CD4-positive, alpha-beta T cell treated with Interleukin-15 for 4 hours (primary cell): ENCODE data around the gene KIZ.
"Not testable (repeated sequence)": the region's sequence is repeated elsewhere in the genome, so short reads cannot be mapped to it uniquely, and the experiment has no call there.

Source experiments
- DNase-seq: peaks from one replicate; pipeline ENCODE4 v3.0.0-alpha.2; 2020; ENCODE audit warnings: low spot score

KIZ gene

DNA sequence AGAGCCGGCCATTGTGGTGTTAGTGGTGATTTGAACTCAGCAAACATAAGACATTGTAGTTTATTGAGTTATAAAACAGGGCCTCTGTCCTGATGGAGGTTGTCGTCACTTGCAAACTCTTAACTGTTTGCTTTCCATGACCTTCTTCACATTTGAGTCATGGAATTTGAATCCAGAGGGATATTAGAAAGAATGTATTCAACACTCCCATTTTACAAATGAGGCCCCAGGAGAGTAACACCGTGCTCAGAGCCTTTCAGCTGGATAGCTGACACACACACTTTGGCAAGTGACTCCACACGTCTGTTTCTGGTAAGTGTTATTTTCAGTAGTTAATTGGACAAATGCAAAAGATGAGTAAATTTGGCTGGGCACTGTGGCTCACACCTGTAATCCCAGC is 104.8 kb downstream of the KIZ start:
- no peak for DNase-seq

DNA sequence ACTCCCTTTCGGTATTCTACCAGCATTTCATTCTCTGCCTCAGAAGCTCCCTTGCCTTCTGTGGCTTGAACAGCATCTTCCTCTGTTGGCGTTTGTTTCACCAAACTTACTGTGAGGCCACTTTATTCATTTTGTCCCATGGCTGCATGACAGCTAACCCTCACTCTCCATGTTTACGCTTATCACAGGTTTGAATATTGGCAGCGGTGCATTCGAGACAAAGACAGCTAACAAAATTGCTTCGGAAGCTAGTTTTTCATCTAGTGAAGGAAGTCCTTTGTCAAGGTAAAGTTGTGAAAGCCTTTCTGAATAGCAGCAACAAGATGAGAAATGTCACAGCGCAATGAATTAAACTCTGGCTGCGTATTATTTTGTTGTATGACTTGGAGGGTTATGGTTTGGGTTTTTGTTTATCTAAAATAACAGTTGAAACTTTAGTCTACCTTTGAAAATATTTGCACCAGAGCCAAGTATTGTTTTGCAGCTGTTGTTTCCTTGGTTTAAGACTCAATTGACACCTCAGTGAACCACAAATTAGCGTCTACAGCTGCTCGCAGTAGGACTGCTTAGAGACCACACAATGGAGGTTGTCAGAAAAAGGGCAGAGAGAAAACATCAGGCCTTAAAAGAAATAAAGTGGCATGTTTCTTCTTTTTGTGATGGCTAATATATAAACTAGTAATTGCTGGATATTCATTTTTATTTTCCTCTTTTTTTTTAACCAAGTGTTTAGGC is 106.8 kb downstream of the KIZ start:
- DNase-seq: no peak

DNA sequence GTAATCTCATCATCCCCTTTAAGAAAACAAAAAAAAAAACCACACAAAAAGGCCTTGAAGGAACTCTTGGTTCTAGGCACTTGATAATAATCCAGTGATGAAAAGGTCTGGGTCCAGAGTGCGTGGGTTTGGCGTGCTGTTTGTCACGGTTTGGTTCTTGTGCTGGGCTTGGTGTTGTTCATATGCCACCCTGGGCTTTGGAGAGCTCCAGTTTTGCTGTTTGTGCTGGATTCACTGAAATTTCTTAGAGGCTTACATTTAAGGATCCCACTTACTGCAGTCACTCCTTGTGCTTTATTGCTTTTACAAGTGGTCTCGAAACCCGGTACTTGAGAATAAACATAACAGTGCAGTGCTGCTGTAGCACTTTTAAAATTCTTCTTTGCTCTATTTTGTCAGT is 108.4 kb downstream of the KIZ start:
- DNase-seq: no peak

DNA sequence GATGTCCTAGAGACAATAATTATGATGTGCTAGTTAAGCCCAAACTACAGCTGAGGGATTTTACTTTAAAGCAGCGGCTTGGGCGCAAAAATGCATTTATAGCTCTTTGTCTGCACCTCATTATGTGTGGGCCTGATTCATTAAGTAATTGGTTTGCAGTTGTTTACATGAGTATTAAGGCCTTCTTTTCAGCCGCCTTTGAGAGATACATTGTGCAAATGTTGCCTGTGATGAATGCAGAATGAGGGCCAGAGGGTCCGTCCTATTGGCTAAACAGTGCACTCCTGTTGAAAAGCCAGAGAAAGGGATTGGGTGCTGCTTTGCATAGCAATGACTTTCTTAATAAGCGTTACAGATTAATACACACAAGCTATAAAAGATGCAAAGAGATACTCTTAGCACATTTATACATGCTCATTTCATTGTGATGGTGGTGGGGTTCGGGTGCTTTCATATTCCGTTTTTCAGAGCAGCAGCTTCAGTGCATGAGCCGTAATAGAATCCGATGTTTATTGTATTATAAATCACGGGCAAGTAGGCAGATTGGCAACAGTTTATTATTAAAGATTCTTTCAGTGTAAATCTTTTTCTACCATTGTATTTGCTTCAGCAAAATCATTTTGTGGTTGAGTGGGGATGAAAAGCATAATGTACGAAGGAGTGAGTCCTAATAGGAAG is 109.1 kb downstream of the KIZ start:
- no peak for DNase-seq

DNA sequence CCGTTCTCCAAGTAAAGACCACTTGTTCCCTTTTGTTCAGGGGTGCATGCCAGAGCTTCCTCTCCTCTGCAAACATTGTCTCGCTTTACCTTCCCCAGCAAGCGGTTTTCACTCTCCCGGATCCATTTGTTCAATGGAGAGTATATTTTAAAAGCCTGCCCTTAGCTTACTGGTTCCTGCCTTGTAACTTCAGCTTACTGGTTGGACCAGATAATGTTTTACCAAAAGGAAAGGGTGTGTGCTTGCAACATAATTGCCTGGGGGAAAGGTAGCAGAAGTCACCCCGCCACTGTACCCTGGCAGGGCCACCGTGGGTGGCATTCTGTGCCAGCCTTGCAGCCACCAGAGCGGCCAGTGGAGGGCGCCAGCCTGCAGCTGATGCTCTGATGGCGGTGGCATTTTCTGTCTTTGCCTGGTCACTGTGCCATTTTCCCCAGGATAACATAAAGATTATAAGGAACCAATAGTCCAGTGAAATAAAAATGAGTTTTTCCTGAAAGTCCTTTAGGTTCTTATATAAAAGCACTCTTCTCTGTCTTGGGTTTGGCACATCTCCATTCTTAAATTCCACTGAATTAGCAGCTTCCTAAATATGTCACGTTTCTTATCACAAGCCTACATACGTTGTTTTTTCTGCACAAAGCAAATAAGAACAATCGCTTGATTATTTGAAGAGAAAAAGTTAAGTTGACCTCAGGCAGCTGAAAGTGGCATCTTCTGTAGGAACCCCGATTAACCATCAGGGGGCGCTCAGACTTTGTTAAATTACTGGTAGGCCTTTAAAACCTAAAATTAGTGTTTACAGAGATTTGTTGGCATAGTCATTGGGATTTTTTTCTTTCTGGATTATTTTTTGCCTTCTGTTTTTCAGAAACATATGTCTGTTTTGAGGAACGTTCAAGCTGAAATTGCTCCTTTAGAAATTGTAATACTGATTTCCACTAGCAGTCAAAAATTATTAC is 109.9 kb downstream of the KIZ start:
- peak; percentile 68 for DNase-seq

DNA sequence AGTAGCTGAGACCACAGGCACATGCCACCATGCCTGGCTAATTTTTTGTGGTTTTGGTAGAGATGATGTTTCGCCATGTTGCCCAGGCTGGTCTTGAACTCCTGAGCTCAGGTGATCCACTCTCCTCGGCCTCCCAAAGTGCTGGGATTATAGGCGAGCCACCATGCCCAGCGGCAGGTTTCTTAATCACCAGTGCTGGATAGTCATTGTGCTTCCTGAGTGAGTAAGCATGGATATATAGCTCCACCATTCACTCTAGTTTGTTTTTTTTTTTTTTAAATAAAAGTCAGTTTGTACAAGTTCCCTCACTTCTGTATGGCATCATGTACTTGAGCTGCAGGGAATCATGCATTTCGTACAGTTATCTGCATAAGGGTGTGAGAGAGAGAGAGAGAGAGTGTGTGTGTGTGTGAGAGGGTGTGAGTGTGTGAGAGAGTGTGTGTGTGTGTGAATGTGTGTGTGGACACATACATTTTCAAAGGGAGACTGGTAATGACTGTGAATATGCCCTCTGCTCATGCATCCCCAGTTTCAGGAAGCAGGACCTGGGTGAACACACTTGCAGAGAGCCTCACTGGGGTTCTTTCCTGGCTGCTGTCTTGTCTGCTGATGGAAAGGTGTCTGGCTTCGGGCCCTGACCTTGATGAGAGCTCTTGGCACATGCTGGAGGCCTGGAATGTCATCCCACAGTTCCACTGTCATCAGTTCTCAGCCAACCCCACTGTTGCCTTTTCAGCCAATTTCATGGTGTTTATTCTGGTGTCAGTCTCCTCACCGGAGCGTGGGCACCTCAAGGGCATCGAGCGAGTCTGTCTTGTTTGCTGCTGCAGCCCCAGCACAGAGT is 112.3 kb downstream of the KIZ start:
- no peak for DNase-seq

DNA sequence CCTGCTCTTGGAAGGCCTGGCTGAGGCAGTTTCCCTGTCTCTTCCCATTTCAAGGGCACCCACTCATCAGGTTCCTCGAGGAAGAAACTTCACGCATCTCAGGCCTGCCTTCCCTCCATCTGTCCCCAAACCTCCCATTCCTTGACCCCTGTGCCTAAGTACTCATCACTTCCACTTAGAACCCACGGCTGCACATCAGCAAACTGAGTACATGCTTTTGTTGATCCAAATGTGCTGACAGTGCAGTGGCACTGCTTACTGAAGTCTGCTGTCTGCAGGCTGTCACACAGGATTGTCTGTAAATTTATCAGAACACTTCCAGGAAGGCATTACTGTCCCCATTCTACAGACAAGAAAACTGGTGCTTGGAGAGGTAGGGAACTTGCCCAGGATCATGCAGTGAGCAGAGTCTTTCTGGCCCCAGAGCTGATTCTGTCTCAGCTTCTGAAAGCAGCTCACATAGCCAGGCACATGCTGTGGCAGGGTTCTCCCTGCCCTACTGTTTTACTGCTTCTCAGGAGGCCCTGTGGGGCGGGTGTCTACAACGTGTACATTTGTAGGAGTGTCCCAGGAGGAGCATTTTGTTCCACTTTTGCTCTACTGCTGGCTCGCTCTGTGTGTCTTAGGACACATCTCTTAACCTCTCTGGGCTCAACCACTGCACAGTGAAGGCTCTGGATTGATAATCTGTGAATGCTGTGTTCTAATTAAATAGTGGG is 113.1 kb downstream of the KIZ start:
- no peak for DNase-seq

DNA sequence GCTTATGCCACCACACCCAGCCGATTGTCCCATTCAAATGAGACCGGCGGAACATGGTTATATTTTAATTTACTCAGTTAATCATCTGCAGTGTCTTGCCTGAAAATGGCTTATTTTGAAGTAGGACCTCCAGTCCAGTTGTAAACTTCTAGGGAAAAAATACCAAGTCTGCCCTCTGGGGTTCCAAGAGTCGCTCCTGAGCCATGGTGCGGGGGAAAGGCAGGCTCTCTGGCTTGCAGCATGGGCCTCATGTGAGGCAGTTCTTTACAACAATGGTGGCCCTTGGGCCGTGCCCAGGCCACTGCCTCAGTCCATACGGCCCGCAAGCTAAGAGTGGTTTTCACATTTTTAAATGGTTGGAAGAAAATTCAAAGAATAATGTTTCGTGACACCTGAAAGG is 114.5 kb downstream of the KIZ start:
- no peak for DNase-seq

DNA sequence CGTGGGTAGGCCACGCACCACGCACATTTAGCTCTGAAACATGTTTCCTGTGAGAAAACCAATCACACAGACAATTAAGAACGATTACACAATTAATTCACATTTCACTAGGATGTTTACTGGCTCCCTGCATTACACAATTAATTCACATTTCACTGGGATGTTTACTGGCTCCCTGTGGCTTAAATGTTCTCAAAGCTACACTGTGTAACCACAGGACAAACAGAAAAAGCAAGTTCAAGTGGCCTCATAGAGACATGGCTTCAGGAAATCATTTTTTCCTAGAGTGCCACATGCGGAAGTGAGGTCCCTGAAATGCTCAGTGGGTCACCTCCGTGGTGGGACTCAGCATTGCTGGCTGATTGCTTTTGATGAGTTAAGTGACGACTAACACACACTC is 115.5 kb downstream of the KIZ start:
- no peak for DNase-seq

DNA sequence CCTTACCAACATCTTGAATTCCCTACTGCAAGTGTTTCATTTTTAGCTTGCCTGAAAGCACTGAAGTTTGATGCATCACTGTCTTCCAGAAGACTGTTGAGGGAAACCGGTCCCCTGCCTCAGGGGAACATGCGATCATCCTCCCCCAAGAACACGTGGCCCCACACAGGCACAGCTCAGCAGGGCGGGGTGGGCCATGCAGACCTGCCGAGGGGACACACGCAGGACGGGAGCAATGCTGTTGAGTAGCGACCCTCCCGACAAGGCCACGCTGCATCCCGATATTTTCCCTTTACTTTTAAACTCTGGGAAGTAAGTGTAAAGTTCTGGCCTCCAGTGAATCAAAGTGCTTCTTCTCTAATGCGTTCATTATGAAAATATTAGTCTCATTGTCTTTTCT is 117.9 kb downstream of the KIZ start:
- DNase-seq: no peak

DNA sequence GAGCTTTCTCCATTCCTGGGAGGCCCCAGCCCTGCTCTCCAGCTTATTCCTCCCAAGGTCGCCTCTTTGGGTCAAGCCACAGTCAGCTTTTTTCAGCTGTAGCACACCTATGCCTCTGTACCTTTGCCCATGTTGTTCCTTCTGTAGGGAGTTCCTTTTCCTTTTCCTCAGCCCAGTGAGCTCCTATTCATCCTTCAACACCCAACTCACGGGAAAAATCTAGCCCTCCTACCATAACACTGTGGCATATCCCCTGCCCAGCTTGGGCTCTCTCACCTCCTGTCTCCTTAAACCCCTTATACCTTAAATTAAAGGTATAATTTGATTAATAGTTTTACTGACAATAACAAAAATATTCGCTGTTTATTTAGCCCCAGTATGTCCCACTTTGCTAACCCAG is 118.9 kb downstream of the KIZ start:
- no peak for DNase-seq

DNA sequence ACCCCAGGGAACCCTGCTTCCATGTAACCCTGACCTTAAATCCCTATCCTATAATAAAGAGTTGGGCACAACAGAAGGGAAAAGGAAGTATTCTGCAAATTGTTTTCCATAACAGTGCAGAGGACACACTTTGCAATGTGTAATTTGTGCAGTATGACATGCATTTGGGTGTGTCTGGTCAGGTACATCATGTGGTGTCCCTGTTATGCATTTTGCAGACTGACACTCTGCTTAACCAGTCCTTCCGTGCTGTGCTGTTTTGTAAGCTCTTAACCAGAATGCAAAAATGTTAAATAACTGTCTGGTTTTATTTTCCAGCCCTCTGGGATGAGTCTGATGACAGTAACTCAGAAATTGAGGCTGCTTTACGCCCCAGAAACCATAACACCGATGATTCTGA is 120.3 kb downstream of the KIZ start:
- DNase-seq: no peak

DNA sequence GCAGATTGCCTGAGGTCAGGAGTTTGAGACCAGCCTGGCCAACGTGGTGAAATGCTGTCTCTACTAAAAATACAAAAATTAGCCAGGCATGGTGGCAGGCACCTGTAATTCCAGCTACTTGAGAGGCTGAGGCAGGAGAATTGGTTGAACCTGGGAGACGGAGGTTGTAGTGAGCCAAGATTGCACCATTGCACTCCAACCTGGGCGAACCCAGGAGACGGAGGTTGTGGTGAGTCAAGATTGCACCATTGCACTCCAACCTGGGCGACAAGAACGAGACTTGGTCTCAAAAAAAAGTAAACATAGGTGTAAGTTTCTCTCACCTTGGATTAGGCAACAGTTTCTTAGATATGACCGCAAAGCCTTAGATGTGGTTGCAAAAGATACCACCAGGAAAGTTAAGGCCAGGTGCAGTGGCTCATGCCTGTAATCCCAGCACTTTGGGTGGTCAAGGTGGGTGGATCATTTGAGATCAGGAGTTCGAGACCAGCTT is 121.8 kb downstream of the KIZ start:
- not testable (repeated sequence) for DNase-seq

DNA sequence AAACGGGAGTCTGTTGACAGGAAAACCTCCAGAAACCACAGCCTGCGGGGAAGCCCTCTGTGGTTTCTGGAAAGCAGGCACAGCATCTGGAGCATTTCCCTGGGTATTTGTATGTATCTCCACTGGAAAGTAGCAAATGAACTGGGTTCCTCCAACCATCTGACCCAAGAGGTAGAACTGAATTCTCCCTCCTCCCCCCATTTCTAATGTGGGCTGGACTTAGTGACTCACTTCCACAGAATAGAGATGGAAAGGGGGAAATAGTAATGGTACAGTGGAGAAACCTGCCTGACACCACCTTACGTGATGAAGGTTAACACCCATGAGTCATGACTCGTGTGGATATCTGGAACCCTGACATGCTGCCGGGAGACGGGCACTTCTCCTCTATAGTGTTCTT is 125.4 kb downstream of the KIZ start:
- no peak for DNase-seq

DNA sequence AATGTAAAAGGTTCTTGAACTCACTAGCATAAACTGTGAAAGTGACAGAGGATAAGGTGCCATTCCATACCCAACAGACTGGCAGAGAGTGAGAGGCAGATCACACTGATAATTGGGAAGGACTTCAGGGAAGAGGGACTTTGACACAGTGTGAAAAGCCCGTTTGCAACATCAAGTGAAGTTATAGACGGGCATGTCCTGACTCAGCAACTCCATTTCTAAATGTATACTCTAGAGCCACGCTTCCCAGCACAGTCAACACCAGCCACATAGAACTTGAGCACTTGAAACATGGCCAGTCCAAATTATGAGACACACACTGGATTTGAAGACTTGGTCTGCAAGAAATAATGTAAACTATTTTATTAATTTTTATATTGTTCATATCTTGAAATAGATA is 131.3 kb downstream of the KIZ start:
- DNase-seq: no peak

DNA sequence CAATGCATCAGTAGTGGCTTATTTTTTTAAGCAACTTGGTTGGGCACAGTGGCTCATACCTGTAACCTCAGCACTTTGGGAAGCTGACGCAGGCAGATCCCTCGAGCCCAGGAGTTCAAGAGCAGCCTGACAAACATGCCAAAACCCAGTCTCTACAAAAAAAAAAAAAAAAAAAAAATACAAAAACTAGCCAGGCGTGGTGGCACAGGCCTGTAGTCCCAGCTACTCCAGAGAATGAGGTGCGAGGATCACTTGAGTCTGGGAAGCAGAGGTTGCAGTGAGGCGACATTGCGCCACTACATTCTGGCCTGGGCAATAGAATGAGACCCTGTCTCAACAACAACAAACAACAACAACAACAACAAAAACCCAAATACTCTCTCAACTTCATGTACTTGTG is 132.5 kb downstream of the KIZ start:
- no peak for DNase-seq

DNA sequence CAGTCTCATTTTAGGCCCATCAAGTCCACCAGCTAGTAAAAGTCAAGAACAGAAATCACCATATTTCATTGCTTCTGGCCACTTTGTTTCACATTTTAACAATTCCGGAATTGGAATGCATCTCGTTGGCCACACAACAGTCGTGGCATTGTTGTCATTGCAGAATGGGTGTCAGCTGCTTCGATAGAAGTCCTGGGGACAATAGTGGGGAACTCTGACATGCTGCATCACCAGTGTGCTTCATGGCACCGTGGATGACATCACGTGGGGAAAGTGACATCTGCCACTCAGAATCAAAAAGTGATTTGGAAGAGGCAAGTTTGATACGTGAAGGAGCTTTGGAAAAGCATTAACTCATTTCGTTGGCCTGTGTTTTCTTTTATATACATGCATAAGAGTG is 133.5 kb downstream of the KIZ start:
- no peak for DNase-seq

DNA sequence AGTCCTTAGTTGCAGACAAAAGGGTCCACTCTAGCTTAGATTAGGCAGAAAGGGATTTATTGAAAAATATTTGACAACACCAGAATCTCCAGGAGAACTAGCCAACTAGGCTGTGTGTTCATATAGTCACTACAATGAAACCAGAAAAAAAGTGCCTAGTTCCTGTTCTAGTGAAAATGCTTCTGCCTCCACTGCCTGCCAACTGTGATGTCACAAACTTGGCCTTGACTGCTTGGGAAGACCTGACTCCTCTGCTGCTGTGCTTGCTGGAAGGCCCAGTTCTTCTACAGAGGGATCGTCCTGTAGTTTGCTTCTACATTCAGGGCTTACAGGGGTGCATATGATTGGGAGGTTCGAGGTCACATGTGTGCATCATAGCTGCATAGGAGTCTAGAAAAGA is 136.9 kb downstream of the KIZ start:
- DNase-seq: no peak

DNA sequence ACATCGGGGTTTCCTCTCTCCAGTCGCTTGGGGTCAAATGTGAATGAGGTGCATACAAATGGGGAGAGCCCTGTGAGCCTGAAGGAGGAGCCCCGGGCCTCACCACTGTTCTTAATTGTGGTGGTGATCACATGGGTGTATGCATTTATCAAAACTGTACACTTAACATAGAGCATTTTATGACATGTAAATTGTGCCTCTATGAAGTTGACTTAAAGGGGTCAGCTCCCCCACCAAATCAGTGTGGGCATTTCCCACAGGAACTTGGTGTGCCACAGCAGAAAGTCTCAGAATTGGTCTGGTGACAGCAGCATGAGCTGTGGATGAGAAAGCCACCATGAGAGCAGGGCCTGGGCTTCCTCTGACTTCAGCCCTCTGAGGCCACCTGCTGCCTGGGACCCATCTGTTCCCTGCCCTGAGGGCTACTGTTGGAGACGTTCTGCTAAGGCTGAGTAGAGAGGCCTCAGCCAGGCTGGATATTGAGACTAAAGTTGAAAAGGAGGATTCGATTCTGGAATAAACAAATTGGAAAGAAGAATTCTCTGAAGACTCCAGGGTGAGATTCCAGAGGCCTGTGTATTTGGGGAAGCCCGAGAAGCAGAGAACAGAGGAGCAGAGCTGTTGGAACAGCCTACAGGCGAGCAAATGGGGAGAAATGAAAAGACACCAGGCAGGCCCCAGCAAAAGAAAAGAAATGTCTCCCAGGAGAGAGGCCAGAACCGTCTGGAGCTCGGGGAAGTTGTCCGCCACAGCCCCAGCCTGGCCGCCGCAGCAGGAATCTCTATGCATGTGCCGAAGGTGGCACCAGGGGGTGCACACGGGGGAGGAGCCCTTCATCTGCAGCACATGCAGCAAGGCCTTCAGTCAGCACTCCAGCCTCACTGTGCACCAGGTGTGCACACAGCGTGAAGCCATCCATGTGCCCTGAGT is 139.6 kb downstream of the KIZ start:
- no peak for DNase-seq

DNA sequence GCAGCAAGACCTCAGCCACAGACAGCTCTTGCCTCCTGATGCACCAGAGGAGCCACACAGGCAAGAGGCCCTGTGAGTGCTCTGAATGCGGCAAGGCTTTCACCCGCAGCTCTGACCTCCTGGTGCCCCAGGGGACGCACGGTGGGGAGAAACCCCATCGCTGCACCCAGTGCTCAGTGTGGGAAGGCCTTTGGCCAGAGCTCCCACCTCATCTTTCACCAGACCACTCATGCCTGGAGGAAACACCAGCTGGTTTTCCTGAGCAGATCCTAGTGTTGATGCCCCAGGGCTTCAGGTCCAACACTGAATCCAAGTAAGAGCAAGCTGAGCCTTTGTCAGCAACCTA is 140.3 kb downstream of the KIZ start:
- DNase-seq: no peak
